GM10266 (cell line): ENCODE measurements around the gene NEXMIF.
A peak's percentile ranks its signal among the peaks of the same experiment; 100 is the strongest.
"Not testable (repeated sequence)": the region's sequence is repeated elsewhere in the genome, so short reads cannot be mapped to it uniquely, and the experiment has no call there.

Source experiments
- DNase-seq: peaks from one replicate; pipeline ENCODE4 v3.0.0; 2012; ENCODE audit errors: extremely low spot score
- TF ChIP-seq, protein P1 (sequence below): IDR thresholded peaks from 2 replicates; pipeline ENCODE4 v1.5.1; 2012; ENCODE audit warnings: mild to moderate bottlenecking, low read depth; ENCODE audit not compliant: control insufficient read depth, insufficient read depth; ENCODE audit errors: missing control alignments

NEXMIF gene

DNA sequence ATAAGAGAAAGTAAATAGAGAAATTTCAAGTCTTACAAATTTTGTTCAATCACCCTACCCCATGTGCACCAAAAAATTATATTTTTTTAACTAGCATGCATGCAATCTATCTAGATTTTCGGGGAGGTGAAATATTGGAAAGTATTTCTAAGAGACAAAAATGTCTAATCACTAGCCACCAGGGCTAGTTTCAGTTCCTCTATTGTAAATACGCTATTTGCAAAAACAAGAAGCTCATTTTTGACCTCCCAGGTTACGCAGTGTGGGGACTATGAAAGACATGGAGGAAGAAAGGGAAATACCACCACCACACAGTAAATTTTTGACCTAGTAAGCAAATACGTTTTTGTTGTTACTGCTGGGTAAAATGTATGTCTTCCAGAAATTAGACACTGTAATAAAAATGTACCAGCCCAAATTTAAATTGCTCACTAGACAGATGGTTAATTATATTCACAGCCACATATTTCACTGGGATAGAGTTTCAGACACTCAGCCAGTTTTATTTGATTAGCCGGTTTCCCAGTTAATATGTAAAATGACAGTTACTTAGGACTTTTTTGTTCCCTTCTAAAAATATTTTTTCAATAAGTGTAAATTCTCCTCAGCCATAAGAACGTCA lies 2.2 kb downstream of the NEXMIF start:
- DNase-seq = peak; percentile 57
- TF ChIP-seq, protein P1, sequence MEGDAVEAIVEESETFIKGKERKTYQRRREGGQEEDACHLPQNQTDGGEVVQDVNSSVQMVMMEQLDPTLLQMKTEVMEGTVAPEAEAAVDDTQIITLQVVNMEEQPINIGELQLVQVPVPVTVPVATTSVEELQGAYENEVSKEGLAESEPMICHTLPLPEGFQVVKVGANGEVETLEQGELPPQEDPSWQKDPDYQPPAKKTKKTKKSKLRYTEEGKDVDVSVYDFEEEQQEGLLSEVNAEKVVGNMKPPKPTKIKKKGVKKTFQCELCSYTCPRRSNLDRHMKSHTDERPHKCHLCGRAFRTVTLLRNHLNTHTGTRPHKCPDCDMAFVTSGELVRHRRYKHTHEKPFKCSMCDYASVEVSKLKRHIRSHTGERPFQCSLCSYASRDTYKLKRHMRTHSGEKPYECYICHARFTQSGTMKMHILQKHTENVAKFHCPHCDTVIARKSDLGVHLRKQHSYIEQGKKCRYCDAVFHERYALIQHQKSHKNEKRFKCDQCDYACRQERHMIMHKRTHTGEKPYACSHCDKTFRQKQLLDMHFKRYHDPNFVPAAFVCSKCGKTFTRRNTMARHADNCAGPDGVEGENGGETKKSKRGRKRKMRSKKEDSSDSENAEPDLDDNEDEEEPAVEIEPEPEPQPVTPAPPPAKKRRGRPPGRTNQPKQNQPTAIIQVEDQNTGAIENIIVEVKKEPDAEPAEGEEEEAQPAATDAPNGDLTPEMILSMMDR = no peak

DNA sequence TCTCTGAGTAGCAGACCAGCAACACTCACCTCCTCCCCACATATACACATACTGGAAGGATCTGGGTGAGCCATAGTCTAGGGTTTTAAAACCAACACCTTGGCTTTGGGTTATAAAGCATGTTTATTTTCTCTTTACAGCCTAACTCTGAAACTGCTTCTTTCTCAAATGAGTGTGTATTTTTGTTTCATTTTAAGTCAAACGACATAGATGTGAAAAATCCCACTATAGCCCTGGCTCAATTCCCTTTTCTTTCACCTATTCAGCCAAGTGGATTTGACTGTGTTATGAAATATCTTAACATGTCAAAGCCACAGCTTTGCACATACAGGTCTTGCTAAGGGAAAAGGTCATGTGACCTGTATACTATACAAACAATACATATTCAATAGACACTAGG lies 13.8 kb downstream of the NEXMIF start:
- DNase-seq = no peak
- TF ChIP-seq, protein P1 = no peak

GRCh38 chrX:74906417-74906816 lies 18.8 kb downstream of the NEXMIF start:
- no peak for DNase-seq
- TF ChIP-seq, protein P1 = no peak

GRCh38 chrX:74902806-74903205 lies 22.4 kb downstream of the NEXMIF start:
- TF ChIP-seq, protein P1 = no peak

GRCh38 chrX:74892561-74892960 lies 32.7 kb downstream of the NEXMIF start:
- TF ChIP-seq, protein P1 = no peak
- no peak for DNase-seq

More at GRCh38 chrX:74902806-74903205, 22.4 kb downstream of the NEXMIF start:
- no peak for DNase-seq

DNA sequence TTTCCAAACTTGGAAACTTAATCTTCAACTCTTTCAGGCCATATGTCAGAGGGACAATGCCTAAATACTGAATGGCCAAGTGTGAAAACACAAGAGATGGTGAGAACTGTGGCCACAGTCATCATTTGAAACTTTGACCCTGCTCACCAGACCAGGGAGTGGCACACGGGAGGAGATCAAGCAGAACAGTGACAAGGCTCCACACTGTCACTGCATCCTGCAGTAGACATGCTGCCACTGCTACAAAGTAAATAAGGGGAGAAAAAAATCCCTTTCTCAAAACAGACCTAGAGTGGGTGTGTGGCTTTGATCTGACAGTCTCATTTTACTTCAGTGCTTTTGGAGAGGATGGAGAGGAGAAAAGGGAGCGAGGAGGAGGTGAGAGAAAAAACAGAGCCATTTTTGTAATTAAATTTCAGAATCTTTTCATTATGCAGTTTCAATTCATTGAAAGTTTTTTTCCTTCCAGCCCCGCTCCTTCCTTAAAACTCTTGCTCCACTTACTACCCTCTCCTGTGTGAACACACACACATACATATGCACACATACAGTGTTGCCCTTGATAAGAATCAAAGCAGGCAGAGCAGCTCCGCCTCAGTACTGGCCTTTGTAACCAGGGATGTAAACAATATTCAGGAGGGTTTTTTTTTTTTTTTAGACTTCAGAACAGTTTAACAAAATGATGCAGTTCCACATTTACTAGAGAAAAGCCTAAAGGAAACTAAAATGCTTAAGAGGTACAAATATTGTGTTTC lies 34.4 kb downstream of the NEXMIF start:
- TF ChIP-seq, protein P1 = no peak
- peak; percentile 19 for DNase-seq

- not testable (repeated sequence) for DNase-seq
Measured at GRCh38 chrX:74882383-74882782, 42.9 kb downstream of the NEXMIF start.
